HepG2 (cell line): ENCODE data around the gene GPT2. TPM values are rescaled to one million over a fixed set of nuclear protein-coding genes. Genes with fewer than 3 reads are reported as not detected.

Experiments used
- ATAC-seq: fragments of 200-7000 bp; cut with Tn5 transposase; 3 replicates; pipeline ENCODE4 v1.9.1; 2020; ENCODE audit warnings: mild to moderate bottlenecking, moderate library complexity
- BruUV-seq: library from RNA; stranded (reverse); fragments of 400-500 nt; replicated peaks from 2 replicates; lab custom pipeline; 2021; lab: Mats Ljungman, UMichigan
- CTCF ChIA-PET: fragments of 300-600 bp; formaldehyde crosslinking; extraction: SDS; loops from one replicate; lab custom pipeline; 2021; ENCODE audit warnings: low total read pairs, inconsistent platforms, low intra/inter-chr PET ratio; lab: Yijun Ruan, JAX
- POLR2A ChIA-PET: fragments of 350-600 bp; sonication (Branson Sonifier 250); formaldehyde crosslinking; loops from one replicate; lab custom pipeline; 2020; ENCODE audit warnings: antibody characterized with exemption, inconsistent platforms; lab: Yijun Ruan, JAX
- DNase-seq: peaks from one replicate; pipeline ENCODE4 v3.0.0-alpha.2; 2015; ENCODE audit warnings: low spot score
- FAIRE-seq: peaks from 3 replicates; lab custom pipeline; 2011; peaks lifted over from hg19 to GRCh38; lab: Jason Lieb, UNC
- H2AFZ ChIP-seq: one replicate; pipeline ENCODE4 v1.6.1; 2011; ENCODE audit warnings: low read length, inconsistent platforms
- H3K27ac ChIP-seq: fragments of 300-600 bp; 3 replicates; pipeline ENCODE4 v1.8.0; 2011; ENCODE audit warnings: mixed run types, mild to moderate bottlenecking, mixed read lengths, low read length, inconsistent platforms; ENCODE audit not compliant: insufficient read depth; ENCODE audit errors: extremely low read length
- H3K27me3 ChIP-seq, 2 experiments: fragments of 200-600 bp in 1 of 2; 2 replicates in 1 of 2; 3 replicates in 1 of 2; pipeline versions ENCODE4 v1.6.0 to v1.8.0; 2011; ENCODE audit warnings: low read length in 2 of 2, mild to moderate bottlenecking in 2 of 2, moderate library complexity in 2 of 2, inconsistent platforms in 1 of 2; ENCODE audit not compliant: insufficient read depth in 2 of 2, control insufficient read depth in 1 of 2
- H3K36me3 ChIP-seq, 2 experiments: fragments of 200-600 bp in 1 of 2; replicated peaks in 1 of 2; 2 replicates in 1 of 2; 3 replicates in 1 of 2; pipeline versions ENCODE4 v1.5.1 to v1.8.0; 2011; ENCODE audit warnings: low read length in 2 of 2, inconsistent platforms in 1 of 2; ENCODE audit not compliant: insufficient read depth in 2 of 2, control insufficient read depth in 1 of 2
- H3K4me1 ChIP-seq: 2 replicates; pipeline ENCODE4 v1.5.1; 2012; ENCODE audit warnings: low read length, inconsistent platforms; ENCODE audit not compliant: insufficient read depth
- H3K4me2 ChIP-seq: 2 replicates; pipeline ENCODE4 v1.6.0; 2011; ENCODE audit warnings: low read depth, low read length, inconsistent platforms
- H3K4me3 ChIP-seq, 3 experiments: fragments of 200-600 bp in 1 of 3; sonication (generic), shearing (Covaris generic) in 1 of 3; replicated peaks in 1 of 3; 2 replicates each; pipeline ENCODE4 v1.5.1; 2011 to 2016; ENCODE audit warnings: low read length in 3 of 3, inconsistent platforms in 2 of 3, low read depth in 2 of 3, mild to moderate bottlenecking in 2 of 3, control low read depth in 1 of 3, mixed read lengths in 1 of 3; ENCODE audit not compliant: insufficient read depth in 1 of 3
- H3K79me2 ChIP-seq: one replicate; pipeline ENCODE4 v1.6.1; 2011; ENCODE audit warnings: low read length, inconsistent platforms; ENCODE audit not compliant: insufficient read depth
- H3K9ac ChIP-seq: 2 replicates; pipeline ENCODE4 v1.6.0; 2011; ENCODE audit warnings: mild to moderate bottlenecking, low read depth, low read length, inconsistent platforms; ENCODE audit not compliant: insufficient read depth
- H3K9me3 ChIP-seq: 2 replicates; pipeline ENCODE4 v1.5.1; 2012; ENCODE audit warnings: mild to moderate bottlenecking, low read length
- H4K20me1 ChIP-seq: 2 replicates; pipeline ENCODE4 v1.6.0; 2011; ENCODE audit warnings: inconsistent platforms, mild to moderate bottlenecking, low read length, moderate library complexity; ENCODE audit not compliant: insufficient read depth
- CREB1 ChIP-seq, 2 experiments: fragments of 450-650 bp in 1 of 2; IDR thresholded peaks; 2 replicates each; pipeline ENCODE4 v1.6.1; 2016 to 2017; ENCODE audit warnings: control low read depth in 1 of 2, mild to moderate bottlenecking in 1 of 2, missing compliant biosample characterization in 1 of 2, missing genetic modification characterization in 1 of 2
- FOXO1 ChIP-seq: sonication (generic); formaldehyde crosslinking; IDR thresholded peaks from 2 replicates; pipeline ENCODE4 v1.4.0; 2020; ENCODE audit warnings: missing genetic modification reagents
- IKZF4 ChIP-seq: sonication (generic); formaldehyde crosslinking; IDR thresholded peaks from 2 replicates; pipeline ENCODE4 v1.5.1; 2020; ENCODE audit warnings: borderline replicate concordance, mild to moderate bottlenecking, low read depth, missing genetic modification reagents; ENCODE audit errors: not compliant biosample characterization
- MBD4 ChIP-seq: IDR thresholded peaks from 2 replicates; pipeline ENCODE4 v1.6.1; 2012; ENCODE audit warnings: low read length, inconsistent platforms, borderline replicate concordance
- PCBP2 ChIP-seq: fragments of 200-400 bp; formaldehyde crosslinking; optimal IDR thresholded peaks from 2 replicates; pipeline ENCODE3; 2018; ENCODE audit warnings: low read length, low read depth; ENCODE audit not compliant: poor library complexity, severe bottlenecking
- PTBP1 ChIP-seq: fragments of 200-400 bp; formaldehyde crosslinking; IDR thresholded peaks from 2 replicates; pipeline ENCODE4 v1.6.1; 2018; ENCODE audit warnings: low read length, low read depth; ENCODE audit not compliant: poor library complexity, severe bottlenecking
- TOPORS ChIP-seq: sonication (generic); formaldehyde crosslinking; IDR thresholded peaks from 2 replicates; pipeline ENCODE4 v1.8.0; 2023; ENCODE audit warnings: mild to moderate bottlenecking, missing genetic modification reagents
- ZNF431 ChIP-seq: sonication (generic); formaldehyde crosslinking; IDR thresholded peaks from 2 replicates; pipeline ENCODE4 v1.9.0; 2022; ENCODE audit warnings: missing genetic modification reagents, low read depth, mild to moderate bottlenecking, borderline replicate concordance
- ZNF720 ChIP-seq: sonication (generic); formaldehyde crosslinking; IDR thresholded peaks from 2 replicates; pipeline ENCODE4 v1.4.0; 2020; ENCODE audit warnings: missing genetic modification reagents
- WGBS: methylation state at CpG from one replicate; pipeline ENCODE4 v1.1.6; 2017; ENCODE audit warnings: low lambda C conversion rate; 5-methylcytosine and 5-hydroxymethylcytosine counted together
- in situ Hi-C: cut with HindIII; loops from 2 replicates; pipeline ENCODE4 v1.10.0; 2017; ENCODE audit warnings: low pct_unique_long_range_greater_than_20kb; ENCODE audit not compliant: extremely low pct_ligation_motif_present
- intact Hi-C: fragments of 100-400 bp; cut with micrococcal nuclease; formaldehyde crosslinking; loops from one replicate; pipeline ENCODE4 v1.10.0; 2022; ENCODE audit not compliant: unreplicated experiment
- polyA plus RNA-seq, 8 experiments: library from polyadenylated mRNA; depleted of rRNA in 3 of 8; stranded (reverse) in 7 of 8; unstranded in 1 of 8; fragments of >200 nt; fragmentation: Illumina TruSeq in 4 of 8; extraction: Trizol in 4 of 8; gene quantifications; 2 replicates each; pipeline versions ENCODE4 v1.2.1 to v1.2.3, GENCODE V29; 2011 to 2016; ENCODE audit warnings: low read depth in 4 of 8, missing spikeins in 1 of 8, mixed read lengths in 1 of 8; ENCODE audit not compliant: insufficient read depth in 1 of 8
- total RNA-seq, 5 experiments: library from RNA; depleted of rRNA; stranded (reverse); fragments of >200 nt; fragmentation: Illumina TruSeq; extraction: Trizol; gene quantifications; 2 replicates each; pipeline ENCODE4 v1.2.3, GENCODE V29; 2016; ENCODE audit warnings: low read depth in 1 of 5
- TF ChIP-seq, protein P1 (sequence below): sonication (generic); formaldehyde crosslinking; IDR thresholded peaks from 2 replicates; pipeline ENCODE4 v1.8.1; 2022; ENCODE audit warnings: low read depth, mild to moderate bottlenecking, missing genetic modification reagents
- TF ChIP-seq, protein P2 (sequence below): sonication (generic); formaldehyde crosslinking; IDR thresholded peaks from 2 replicates; pipeline ENCODE4 v1.9.0; 2022; ENCODE audit warnings: missing genetic modification reagents, mild to moderate bottlenecking, borderline replicate concordance
- TF ChIP-seq, protein P3 (sequence below): sonication (generic); formaldehyde crosslinking; IDR thresholded peaks from 2 replicates; pipeline ENCODE4 v1.4.0; 2020; ENCODE audit warnings: missing genetic modification reagents, mild to moderate bottlenecking, borderline replicate concordance

GPT2 gene
- total and polyA plus RNA-seq, 2 of the 13 experiments (the other 11 are each of a cell fraction or from before 2014, with no cell fraction given), result 138 to 267 TPM

DNA sequence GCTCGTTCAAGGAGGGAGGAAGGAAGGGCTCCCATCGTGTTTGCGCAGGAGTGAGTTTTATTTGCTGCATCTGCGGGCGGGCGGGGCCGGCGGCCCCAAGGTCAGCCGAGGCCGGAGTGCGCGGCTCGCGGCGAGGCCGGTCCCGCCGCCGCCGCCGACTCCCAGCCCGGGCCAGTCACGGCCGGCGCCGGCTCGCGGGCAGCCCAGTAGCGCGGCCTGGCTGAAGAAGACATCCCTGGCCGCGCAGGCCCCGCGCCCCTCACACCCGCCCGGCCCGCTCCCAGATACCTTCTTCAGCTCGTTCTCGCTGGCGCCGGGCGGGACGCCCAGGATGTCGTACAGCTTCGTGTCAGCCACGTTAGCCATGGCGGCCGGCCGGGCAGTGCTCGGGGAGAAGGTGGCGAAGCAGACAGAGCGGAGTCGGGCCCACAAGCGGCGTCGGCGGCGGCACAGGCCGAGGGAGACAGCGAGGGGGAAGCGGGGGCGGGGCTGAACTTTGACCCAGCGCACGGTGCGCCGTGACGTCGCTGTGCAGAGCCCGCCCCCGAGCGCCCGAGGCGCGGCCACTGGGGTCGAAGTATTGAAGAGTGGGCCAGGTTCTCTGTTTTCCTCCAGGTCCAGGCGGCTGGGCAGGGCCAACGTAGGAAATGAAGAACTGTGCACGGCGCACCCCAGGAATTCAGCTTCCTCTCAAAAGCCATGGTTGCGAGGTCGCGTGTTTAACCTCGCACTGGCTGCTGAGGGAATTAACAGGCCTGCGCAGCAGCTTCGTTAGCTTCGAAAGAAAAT is 89.2 kb downstream of the GPT2 start, which contains the start of gene DNAJA2 (continued):
- TF ChIP-seq MBD4, result no peak; the same call in 1 of the 2 replicates
- TF ChIP-seq ZNF720 (CRISPR knock-in tag), result no peak
- TF ChIP-seq, protein P1, sequence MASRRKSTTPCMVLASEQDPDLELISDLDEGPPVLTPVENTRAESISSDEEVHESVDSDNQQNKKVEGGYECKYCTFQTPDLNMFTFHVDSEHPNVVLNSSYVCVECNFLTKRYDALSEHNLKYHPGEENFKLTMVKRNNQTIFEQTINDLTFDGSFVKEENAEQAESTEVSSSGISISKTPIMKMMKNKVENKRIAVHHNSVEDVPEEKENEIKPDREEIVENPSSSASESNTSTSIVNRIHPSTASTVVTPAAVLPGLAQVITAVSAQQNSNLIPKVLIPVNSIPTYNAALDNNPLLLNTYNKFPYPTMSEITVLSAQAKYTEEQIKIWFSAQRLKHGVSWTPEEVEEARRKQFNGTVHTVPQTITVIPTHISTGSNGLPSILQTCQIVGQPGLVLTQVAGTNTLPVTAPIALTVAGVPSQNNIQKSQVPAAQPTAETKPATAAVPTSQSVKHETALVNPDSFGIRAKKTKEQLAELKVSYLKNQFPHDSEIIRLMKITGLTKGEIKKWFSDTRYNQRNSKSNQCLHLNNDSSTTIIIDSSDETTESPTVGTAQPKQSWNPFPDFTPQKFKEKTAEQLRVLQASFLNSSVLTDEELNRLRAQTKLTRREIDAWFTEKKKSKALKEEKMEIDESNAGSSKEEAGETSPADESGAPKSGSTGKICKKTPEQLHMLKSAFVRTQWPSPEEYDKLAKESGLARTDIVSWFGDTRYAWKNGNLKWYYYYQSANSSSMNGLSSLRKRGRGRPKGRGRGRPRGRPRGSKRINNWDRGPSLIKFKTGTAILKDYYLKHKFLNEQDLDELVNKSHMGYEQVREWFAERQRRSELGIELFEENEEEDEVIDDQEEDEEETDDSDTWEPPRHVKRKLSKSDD, result peak; percentile 60; the same call in 1 of the 2 replicates
- TF ChIP-seq ZNF431 (CRISPR knock-in tag), result peak; percentile 84; the same call in 1 of the 2 replicates
- TF ChIP-seq, all 625 proteins: peak for 414

DNA sequence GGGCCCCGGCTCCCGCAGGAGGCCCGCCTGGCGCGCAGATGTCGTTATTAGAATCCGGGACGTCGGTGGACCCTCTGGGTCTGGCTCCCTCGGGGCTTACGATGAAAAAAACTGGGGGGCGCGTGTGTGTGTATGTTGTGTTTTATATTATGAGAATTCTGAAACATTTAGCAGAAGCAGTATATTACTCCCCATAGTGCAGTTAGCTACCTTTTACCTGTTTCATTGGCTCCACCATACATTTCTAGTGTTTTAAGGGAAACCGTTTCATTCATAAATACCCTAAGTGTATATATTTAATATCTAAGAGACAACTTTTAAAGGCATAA is 89.8 kb downstream of the GPT2 start:
- ChIA-PET CTCF (interaction anchor here (1.0 kb wide), 1 partner anchor 26 kb away, joined by 3 read pairs; no protein-coding TSS in a partner anchor), POLR2A (interaction anchor here (1.0 to 5.3 kb wide), 11 partner anchors 10 to 1191 kb away, joined by 3 to 49 read pairs (median 5); no protein-coding TSS in a partner anchor)
- WGBS, result 2% methylated on average over 14 of the region's 14 CpGs
- FAIRE-seq (no peak), DNase-seq (no peak), ATAC-seq (peak; percentile 1; the same call in 1 of the 3 replicates)
- H3K4me2 ChIP-seq, result peak overlapping the region; percentile 94
- peak overlapping the region; percentile 93 for H3K9ac ChIP-seq
- H3K4me3 ChIP-seq, result peak overlapping the region; percentile 74 to 98 (median 96)
- H3K79me2 ChIP-seq, result peaks cover 43% of the 10 kb centered on the region
- in situ Hi-C loops (no loop called here), intact Hi-C loops (loop anchor here (2.0 to 5.0 kb wide), 2 partner anchors 25 to 142 kb away; partner anchors contain the start of gene C16orf87)
- H3K36me3 ChIP-seq, result peaks cover 2 to 10% of the 10 kb centered on the region in 2 experiments; a peak in 3 of 5 replicates
- H4K20me1 ChIP-seq, result peaks cover 31% of the 10 kb centered on the region
- H3K4me1 ChIP-seq, result peaks cover 61% of the 10 kb centered on the region
- no peaks in the 10 kb centered on the region for H3K9me3 ChIP-seq
- peak overlapping the region; percentile 88 for H3K27ac ChIP-seq
- no peak overlapping the region for H2AFZ ChIP-seq
- no peaks in the 10 kb centered on the region; a peak in 1 of 5 replicates for H3K27me3 ChIP-seq
- BruUV-seq, result TSS peak; percentile 98
- TF ChIP-seq PTBP1 (peak; percentile 18), TOPORS (CRISPR knock-in tag) (no peak), FOXO1 (CRISPR knock-in tag) (no peak), IKZF4 (CRISPR knock-in tag) (no peak), CREB1 (IDR thresholded peaks at IDR 0.05) (no peak), CREB1 (CRISPR knock-in tag; IDR thresholded peaks at IDR 0.05) (0 out of 2 replicates have a peak, but pooled peaks have one; percentile 51), PCBP2 (no peak)
- TF ChIP-seq, protein P2, sequence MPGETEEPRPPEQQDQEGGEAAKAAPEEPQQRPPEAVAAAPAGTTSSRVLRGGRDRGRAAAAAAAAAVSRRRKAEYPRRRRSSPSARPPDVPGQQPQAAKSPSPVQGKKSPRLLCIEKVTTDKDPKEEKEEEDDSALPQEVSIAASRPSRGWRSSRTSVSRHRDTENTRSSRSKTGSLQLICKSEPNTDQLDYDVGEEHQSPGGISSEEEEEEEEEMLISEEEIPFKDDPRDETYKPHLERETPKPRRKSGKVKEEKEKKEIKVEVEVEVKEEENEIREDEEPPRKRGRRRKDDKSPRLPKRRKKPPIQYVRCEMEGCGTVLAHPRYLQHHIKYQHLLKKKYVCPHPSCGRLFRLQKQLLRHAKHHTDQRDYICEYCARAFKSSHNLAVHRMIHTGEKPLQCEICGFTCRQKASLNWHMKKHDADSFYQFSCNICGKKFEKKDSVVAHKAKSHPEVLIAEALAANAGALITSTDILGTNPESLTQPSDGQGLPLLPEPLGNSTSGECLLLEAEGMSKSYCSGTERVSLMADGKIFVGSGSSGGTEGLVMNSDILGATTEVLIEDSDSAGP, result 0 out of 2 replicates have a peak, but pooled peaks have one; percentile 1
- TF ChIP-seq, protein P3, sequence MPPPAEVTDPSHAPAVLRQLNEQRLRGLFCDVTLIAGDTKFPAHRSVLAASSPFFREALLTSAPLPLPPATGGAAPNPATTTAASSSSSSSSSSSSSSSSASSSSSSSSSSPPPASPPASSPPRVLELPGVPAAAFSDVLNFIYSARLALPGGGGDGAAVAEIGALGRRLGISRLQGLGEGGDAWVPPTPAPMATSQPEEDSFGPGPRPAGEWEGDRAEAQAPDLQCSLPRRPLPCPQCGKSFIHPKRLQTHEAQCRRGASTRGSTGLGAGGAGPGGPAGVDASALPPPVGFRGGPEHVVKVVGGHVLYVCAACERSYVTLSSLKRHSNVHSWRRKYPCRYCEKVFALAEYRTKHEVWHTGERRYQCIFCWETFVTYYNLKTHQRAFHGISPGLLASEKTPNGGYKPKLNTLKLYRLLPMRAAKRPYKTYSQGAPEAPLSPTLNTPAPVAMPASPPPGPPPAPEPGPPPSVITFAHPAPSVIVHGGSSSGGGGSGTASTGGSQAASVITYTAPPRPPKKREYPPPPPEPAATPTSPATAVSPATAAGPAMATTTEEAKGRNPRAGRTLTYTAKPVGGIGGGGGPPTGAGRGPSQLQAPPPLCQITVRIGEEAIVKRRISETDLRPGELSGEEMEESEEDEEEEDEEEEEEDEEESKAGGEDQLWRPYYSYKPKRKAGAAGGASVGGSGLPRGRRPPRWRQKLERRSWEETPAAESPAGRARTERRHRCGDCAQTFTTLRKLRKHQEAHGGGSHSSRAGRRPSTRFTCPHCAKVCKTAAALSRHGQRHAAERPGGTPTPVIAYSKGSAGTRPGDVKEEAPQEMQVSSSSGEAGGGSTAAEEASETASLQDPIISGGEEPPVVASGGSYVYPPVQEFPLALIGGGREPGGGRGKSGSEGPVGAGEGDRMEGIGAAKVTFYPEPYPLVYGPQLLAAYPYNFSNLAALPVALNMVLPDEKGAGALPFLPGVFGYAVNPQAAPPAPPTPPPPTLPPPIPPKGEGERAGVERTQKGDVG (CRISPR knock-in tag), result 0 out of 2 replicates have a peak, but pooled peaks have one; percentile 9
